ENCODE data around the gene AP1G2. TPM values are rescaled to one million over a fixed set of nuclear protein-coding genes. Genes with fewer than 3 reads are reported as not detected.
"Not testable (repeated sequence)": the region's sequence is repeated elsewhere in the genome, so short reads cannot be mapped to it uniquely, and the experiment has no call there.

AP1G2 gene
- total and polyA plus RNA-seq, 4 experiments from 2014 or later = 65.7 to 498 (median 300) TPM

DNA sequence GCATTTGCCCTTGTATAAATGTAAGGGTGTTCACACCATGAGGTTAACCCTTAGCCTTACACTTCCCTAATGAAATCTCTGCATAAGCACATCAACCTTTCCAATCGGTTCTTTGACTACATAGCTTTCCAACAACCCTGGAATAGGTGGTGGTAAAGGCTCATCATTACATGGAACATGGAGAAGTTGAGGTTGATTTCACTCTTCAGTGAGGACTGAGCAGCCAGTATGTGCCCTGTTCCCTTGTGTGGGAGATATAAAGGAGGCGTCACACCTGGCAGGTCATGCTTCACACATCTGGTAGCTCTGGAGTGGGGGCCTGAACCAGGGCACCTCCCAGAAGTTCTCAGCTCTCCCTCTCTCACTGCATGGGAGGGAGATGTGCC, 32.7 kb upstream of the AP1G2 start:
- Histone ChIP-seq H3K27me3 (ENCODE audit: insufficient read depth, low read length) (no peaks in the 10 kb centered on the region), H3K4me3 (ENCODE audit: low read length in 2 of 2) (no peak overlapping the region), H3K4me1 (ENCODE audit: insufficient read depth, low read length) (no peaks in the 10 kb centered on the region), H3K27ac (ENCODE audit: low read depth, low read length) (no peak overlapping the region), H3K9me3 (ENCODE audit: control insufficient read depth in 1 of 2, low read length in 2 of 2) (no peaks in the 10 kb centered on the region), H3K36me3 (ENCODE audit: insufficient read depth, low read length) (no peaks in the 10 kb centered on the region)
- Mint-ChIP-seq H3K36me3 (peaks cover 0 to 11% of the 10 kb centered on the region in 2 donors), H3K27me3 (no peaks in the 10 kb centered on the region), H3K4me1 (no peaks in the 10 kb centered on the region), H3K9me3 (peaks cover 0 to 15% (median 4%) of the 10 kb centered on the region in 8 donors), H3K27ac (peak overlapping the region in 1 of 7 donors; percentile 14), H3K4me3 (no peak overlapping the region)
- no peak for DNase-seq
- intact Hi-C loops (cut with micrococcal nuclease) = no loop called here
- POLR2A ChIA-PET (ENCODE audit: partially characterized antibody) = no interaction called here
- CTCF ChIA-PET (ENCODE audit: partially characterized antibody) = interaction anchor here (2.5 to 3.0 kb wide), 3 partner anchors 11 to 32 kb away, joined by 7 to 10 read pairs (median 9); no protein-coding TSS in a partner anchor

GRCh38 chr14:23594191-23594590, 26.6 kb upstream of the AP1G2 start:
- H3K27ac Mint-ChIP-seq; H3K4me1 Mint-ChIP-seq; H3K4me3 ChIP-seq (ENCODE audit: low read length in 2 of 2); H3K9me3 ChIP-seq (ENCODE audit: control insufficient read depth in 1 of 2, low read length in 2 of 2); H3K27me3 ChIP-seq (ENCODE audit: insufficient read depth, low read length); H3K27me3 Mint-ChIP-seq; H3K4me1 ChIP-seq (ENCODE audit: insufficient read depth, low read length); intact Hi-C loops (cut with micrococcal nuclease); H3K36me3 ChIP-seq (ENCODE audit: insufficient read depth, low read length); H3K36me3 Mint-ChIP-seq; POLR2A ChIA-PET (ENCODE audit: partially characterized antibody); DNase-seq; H3K4me3 Mint-ChIP-seq; H3K9me3 Mint-ChIP-seq; H3K27ac ChIP-seq (ENCODE audit: low read depth, low read length); CTCF ChIA-PET (ENCODE audit: partially characterized antibody): not testable (repeated sequence)

GRCh38 chr14:23590198-23590597, 22.6 kb upstream of the AP1G2 start:
- Mint-ChIP-seq H3K4me3 (no peak overlapping the region), H3K27ac (peak overlapping the region in 1 of 7 donors; percentile 24), H3K4me1 (peaks cover 4 to 11% (median 6%) of the 10 kb centered on the region in 4 donors), H3K9me3 (no peaks in the 10 kb centered on the region), H3K27me3 (peaks cover 7 to 15% of the 10 kb centered on the region in 2 donors), H3K36me3 (no peaks in the 10 kb centered on the region)
- no peak overlapping the region for H3K27ac ChIP-seq (ENCODE audit: low read depth, low read length)
- intact Hi-C loops (cut with micrococcal nuclease) = no loop called here
- DNase-seq = no peak
- no peaks in the 10 kb centered on the region for H3K27me3 ChIP-seq (ENCODE audit: insufficient read depth, low read length)
- H3K4me3 ChIP-seq (ENCODE audit: low read length in 2 of 2) = no peak overlapping the region
- H3K9me3 ChIP-seq (ENCODE audit: control insufficient read depth in 1 of 2, low read length in 2 of 2) = no peaks in the 10 kb centered on the region
- ChIA-PET CTCF (ENCODE audit: partially characterized antibody) (interaction anchor here (0.7 to 4.6 kb wide), 9 partner anchors 9 to 363 kb away, joined by 3 to 73 read pairs (median 20); partner anchors contain the start of gene DHRS4), POLR2A (ENCODE audit: partially characterized antibody) (no interaction called here)
- peaks cover 4% of the 10 kb centered on the region for H3K4me1 ChIP-seq (ENCODE audit: insufficient read depth, low read length)
- H3K36me3 ChIP-seq (ENCODE audit: insufficient read depth, low read length) = no peaks in the 10 kb centered on the region

- Histone ChIP-seq H3K27me3 (ENCODE audit: insufficient read depth, low read length) (no peaks in the 10 kb centered on the region), H3K27ac (ENCODE audit: low read depth, low read length) (no peak overlapping the region), H3K36me3 (ENCODE audit: insufficient read depth, low read length) (no peaks in the 10 kb centered on the region), H3K9me3 (ENCODE audit: control insufficient read depth in 1 of 2, low read length in 2 of 2) (no peaks in the 10 kb centered on the region), H3K4me3 (ENCODE audit: low read length in 2 of 2) (no peak overlapping the region), H3K4me1 (ENCODE audit: insufficient read depth, low read length) (peaks cover 4% of the 10 kb centered on the region)
- Mint-ChIP-seq H3K4me1 (peaks cover 4 to 11% (median 6%) of the 10 kb centered on the region in 4 donors), H3K9me3 (no peaks in the 10 kb centered on the region), H3K4me3 (no peak overlapping the region), H3K27me3 (peaks cover 7 to 15% of the 10 kb centered on the region in 2 donors), H3K27ac (peak overlapping the region in 1 of 7 donors; percentile 25), H3K36me3 (no peaks in the 10 kb centered on the region)
- intact Hi-C loops (cut with micrococcal nuclease) = loop anchor here (1.0 kb wide), 4 partner anchors 43 to 365 kb away; no protein-coding TSS in a partner anchor
- POLR2A ChIA-PET (ENCODE audit: partially characterized antibody) = interaction anchor here (1.0 to 1.1 kb wide), 2 partner anchors 21 to 364 kb away, joined by 3 to 4 read pairs; partner anchors contain the start of gene DHRS4
- DNase-seq = no peak
- CTCF ChIA-PET (ENCODE audit: partially characterized antibody) = interaction anchor here (0.6 to 4.6 kb wide), 28 partner anchors 8 to 364 kb away, joined by 3 to 73 read pairs (median 5); partner anchors contain the start of gene DHRS4
Observed at GRCh38 chr14:23589606-23590005, 22.0 kb upstream of the AP1G2 start.

DNA sequence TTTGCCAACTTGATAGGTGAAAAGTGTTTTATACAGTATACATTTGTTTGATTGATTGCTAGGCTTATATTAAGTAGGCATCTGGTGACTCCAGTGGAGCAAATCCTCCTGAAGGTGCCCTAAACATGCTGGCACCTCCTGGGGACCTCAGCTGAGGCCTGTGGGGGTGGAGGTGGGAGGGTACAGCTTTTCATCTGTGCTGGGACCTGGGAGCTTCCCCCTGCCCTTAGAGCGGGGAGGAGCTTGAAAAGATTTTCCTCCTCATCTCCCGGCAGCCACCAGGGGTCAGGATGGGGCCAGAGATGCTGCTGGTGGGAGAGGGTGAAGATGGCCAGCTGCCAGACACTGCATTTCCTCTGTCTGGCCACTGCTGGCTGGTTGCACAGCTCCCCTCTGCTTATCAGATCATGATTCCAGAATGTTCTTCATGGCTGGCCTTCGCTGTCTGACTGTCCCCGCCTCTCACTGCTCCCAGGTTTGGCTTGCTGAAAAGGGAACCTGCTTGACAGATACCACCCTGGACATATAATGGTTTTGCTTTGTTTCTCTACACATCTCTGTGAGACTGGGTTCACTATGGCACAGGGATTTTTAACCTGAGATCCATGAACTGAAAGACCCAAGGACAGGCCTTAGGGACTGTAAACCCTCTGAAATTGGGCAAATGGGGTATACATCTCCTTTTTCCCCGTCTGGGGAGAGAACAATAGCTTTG, 21.4 kb upstream of the AP1G2 start:
- ChIA-PET CTCF (ENCODE audit: partially characterized antibody) (interaction anchor here (0.6 to 4.6 kb wide), 31 partner anchors 8 to 365 kb away, joined by 3 to 73 read pairs (median 5); partner anchors contain the start of gene DHRS4), POLR2A (ENCODE audit: partially characterized antibody) (interaction anchor here (0.8 to 1.2 kb wide), 4 partner anchors 21 to 364 kb away, joined by 3 to 4 read pairs (median 4); partner anchors contain the start of gene DHRS4)
- H3K27me3 ChIP-seq (ENCODE audit: insufficient read depth, low read length) = no peaks in the 10 kb centered on the region
- no peak overlapping the region for H3K27ac ChIP-seq (ENCODE audit: low read depth, low read length)
- DNase-seq = peak; percentile 77 to 80 (median 78)
- H3K9me3 ChIP-seq (ENCODE audit: control insufficient read depth in 1 of 2, low read length in 2 of 2) = no peaks in the 10 kb centered on the region
- Mint-ChIP-seq H3K27ac (peak overlapping the region in 1 of 7 donors; percentile 50), H3K27me3 (peaks cover 7 to 16% of the 10 kb centered on the region in 2 donors), H3K36me3 (no peaks in the 10 kb centered on the region), H3K4me1 (peaks cover 4 to 11% (median 6%) of the 10 kb centered on the region in 4 donors), H3K4me3 (peak overlapping the region in 1 of 8 donors; percentile 46), H3K9me3 (no peaks in the 10 kb centered on the region)
- intact Hi-C loops (cut with micrococcal nuclease) = loop anchor here (1.0 kb wide), 4 partner anchors 43 to 365 kb away; no protein-coding TSS in a partner anchor
- H3K4me1 ChIP-seq (ENCODE audit: insufficient read depth, low read length) = peaks cover 4% of the 10 kb centered on the region
- H3K4me3 ChIP-seq (ENCODE audit: low read length in 2 of 2) = no peak overlapping the region
- H3K36me3 ChIP-seq (ENCODE audit: insufficient read depth, low read length) = no peaks in the 10 kb centered on the region

DNA sequence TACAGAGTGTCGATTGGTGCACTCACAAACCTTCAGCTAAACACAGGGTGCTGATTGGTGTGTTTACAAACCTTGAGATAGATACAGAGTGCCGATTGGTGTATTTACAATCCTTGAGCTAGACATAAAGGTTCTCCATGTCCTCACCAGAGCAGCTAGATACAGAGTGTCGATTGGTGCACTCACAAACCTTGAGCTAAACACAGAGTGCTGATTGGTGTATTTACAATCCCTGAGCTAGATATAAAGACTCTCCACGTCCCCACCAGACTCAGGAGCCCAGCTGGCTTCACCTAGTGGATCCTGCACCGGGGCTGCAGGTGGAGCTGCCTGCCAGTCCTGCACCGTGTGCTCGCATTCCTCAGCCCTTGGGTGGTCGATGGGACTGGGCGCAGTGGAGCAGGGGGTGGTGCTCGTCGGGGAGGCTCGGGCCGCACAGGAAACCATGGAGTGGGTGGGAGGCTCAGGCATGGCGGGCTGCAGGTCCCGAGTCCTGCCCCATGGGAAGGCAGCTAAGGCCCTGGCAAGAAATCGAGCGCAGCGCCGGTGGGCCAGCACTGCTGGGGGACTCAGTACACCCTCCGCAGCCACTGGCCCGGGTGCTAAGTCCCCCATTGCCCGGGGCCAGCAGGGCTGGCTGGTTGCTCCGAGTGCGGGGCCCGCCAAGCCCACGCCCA, 17.1 kb upstream of the AP1G2 start:
- POLR2A ChIA-PET (ENCODE audit: partially characterized antibody); intact Hi-C loops (cut with micrococcal nuclease); H3K9me3 Mint-ChIP-seq: not testable (repeated sequence)

More for the DNA sequence above, 17.1 kb upstream of the AP1G2 start:
- H3K4me3 Mint-ChIP-seq; H3K4me1 ChIP-seq (ENCODE audit: insufficient read depth, low read length); H3K36me3 Mint-ChIP-seq; H3K27me3 ChIP-seq (ENCODE audit: insufficient read depth, low read length); DNase-seq; H3K9me3 ChIP-seq (ENCODE audit: control insufficient read depth in 1 of 2, low read length in 2 of 2); H3K4me3 ChIP-seq (ENCODE audit: low read length in 2 of 2); H3K27ac ChIP-seq (ENCODE audit: low read depth, low read length); H3K36me3 ChIP-seq (ENCODE audit: insufficient read depth, low read length); H3K27ac Mint-ChIP-seq: not testable (repeated sequence)
- Mint-ChIP-seq H3K4me1 (peaks cover 4 to 10% (median 6%) of the 10 kb centered on the region in 4 donors), H3K27me3 (peaks cover 12 to 26% of the 10 kb centered on the region in 2 donors)
- CTCF ChIA-PET (ENCODE audit: partially characterized antibody) = interaction anchor here (1.1 kb wide), 1 partner anchor 347 kb away, joined by 3 read pairs; no protein-coding TSS in a partner anchor
